Measurements from ENCODE around the gene MYO1B.

DNA sequence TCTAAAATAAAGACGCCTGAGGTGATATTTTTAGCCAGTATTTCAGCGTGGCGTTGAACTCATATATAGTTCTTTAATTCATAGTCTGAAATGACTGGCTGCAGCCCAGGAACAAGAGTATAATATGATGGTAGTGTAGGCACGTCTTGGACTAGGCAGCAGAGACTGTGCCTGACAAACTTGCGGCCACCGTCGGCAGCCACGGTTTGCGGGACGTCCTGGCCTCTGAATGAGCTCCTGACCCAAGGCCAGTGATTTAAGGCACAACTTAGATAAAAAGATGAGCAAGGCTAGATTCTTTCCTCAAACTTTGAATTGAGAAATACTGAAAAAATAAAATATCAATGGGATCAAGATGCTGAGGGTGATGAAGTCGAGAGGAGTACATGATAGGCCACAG lies 40.0 kb downstream of the MYO1B start:
- TF ChIP-seq, protein P1, sequence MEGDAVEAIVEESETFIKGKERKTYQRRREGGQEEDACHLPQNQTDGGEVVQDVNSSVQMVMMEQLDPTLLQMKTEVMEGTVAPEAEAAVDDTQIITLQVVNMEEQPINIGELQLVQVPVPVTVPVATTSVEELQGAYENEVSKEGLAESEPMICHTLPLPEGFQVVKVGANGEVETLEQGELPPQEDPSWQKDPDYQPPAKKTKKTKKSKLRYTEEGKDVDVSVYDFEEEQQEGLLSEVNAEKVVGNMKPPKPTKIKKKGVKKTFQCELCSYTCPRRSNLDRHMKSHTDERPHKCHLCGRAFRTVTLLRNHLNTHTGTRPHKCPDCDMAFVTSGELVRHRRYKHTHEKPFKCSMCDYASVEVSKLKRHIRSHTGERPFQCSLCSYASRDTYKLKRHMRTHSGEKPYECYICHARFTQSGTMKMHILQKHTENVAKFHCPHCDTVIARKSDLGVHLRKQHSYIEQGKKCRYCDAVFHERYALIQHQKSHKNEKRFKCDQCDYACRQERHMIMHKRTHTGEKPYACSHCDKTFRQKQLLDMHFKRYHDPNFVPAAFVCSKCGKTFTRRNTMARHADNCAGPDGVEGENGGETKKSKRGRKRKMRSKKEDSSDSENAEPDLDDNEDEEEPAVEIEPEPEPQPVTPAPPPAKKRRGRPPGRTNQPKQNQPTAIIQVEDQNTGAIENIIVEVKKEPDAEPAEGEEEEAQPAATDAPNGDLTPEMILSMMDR (IDR thresholded peaks at IDR 0.05): no peak
- TF ChIP-seq POLR2A (IDR thresholded peaks at IDR 0.05): no peak
